Brain microvascular endothelial cell (primary cell): Measurements from ENCODE around the gene SYNGR4.

Experiments used
- DNase-seq: peaks from one replicate; pipeline ENCODE4 v3.0.0-alpha.2; 2020
- H3K27ac ChIP-seq: fragments of 250-450 bp; sonication (Bioruptor Pico); 2 replicates; pipeline ENCODE4 v1.5.1; 2020; ENCODE audit warnings: mild to moderate bottlenecking, moderate library complexity
- H3K27me3 ChIP-seq: fragments of 250-450 bp; sonication (Bioruptor Pico); replicated peaks from 2 replicates; pipeline ENCODE4 v1.5.1; 2020; ENCODE audit warnings: mild to moderate bottlenecking
- H3K36me3 ChIP-seq: fragments of 250-450 bp; sonication (Bioruptor Pico); replicated peaks from 2 replicates; pipeline ENCODE4 v1.5.1; 2020; ENCODE audit warnings: mild to moderate bottlenecking
- H3K4me3 ChIP-seq: 2 replicates; pipeline ENCODE4 v1.5.1; 2011; ENCODE audit warnings: low read depth, mild to moderate bottlenecking, control low read depth, low read length, moderate library complexity
- in situ Hi-C: cut with HindIII; loops from 2 replicates; pipeline ENCODE4 v1.10.0; 2017; ENCODE audit warnings: low sequenced_read_pairs, low pct_ligation_motif_present
- TF ChIP-seq, protein P1 (sequence below): IDR thresholded peaks from 2 replicates; pipeline ENCODE4 v1.5.1; 2011; ENCODE audit warnings: low read depth, mild to moderate bottlenecking, moderate library complexity, low read length, control low read depth, inconsistent platforms; ENCODE audit errors: missing control alignments

Gene SYNGR4

DNA sequence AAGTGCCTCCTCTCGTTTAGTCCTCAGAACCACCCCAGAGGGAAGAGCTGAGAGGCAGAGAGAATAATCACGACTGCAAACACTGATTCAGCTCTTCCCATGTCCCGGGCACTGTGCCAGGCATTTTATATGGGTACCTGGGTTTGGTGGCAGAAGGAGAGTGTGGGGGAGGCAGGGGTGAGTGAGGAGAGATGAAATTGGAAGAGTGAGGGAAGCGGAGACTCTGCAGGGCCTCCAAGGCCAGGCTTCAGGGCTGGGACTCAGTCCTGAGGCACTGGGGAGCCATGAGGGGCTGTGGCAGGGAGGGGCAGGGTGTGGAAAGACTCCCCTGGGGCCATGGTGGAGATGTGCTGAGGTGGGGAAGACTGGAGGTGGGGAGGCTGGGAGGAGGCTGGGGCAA, 8.7 kb downstream of the SYNGR4 start:
- Histone ChIP-seq H3K36me3 (no peaks in the 10 kb centered on the region), H3K4me3 (no peak overlapping the region), H3K27me3 (no peaks in the 10 kb centered on the region), H3K27ac (no peak overlapping the region)
- in situ Hi-C loops, result no loop called here
- TF ChIP-seq, protein P1, sequence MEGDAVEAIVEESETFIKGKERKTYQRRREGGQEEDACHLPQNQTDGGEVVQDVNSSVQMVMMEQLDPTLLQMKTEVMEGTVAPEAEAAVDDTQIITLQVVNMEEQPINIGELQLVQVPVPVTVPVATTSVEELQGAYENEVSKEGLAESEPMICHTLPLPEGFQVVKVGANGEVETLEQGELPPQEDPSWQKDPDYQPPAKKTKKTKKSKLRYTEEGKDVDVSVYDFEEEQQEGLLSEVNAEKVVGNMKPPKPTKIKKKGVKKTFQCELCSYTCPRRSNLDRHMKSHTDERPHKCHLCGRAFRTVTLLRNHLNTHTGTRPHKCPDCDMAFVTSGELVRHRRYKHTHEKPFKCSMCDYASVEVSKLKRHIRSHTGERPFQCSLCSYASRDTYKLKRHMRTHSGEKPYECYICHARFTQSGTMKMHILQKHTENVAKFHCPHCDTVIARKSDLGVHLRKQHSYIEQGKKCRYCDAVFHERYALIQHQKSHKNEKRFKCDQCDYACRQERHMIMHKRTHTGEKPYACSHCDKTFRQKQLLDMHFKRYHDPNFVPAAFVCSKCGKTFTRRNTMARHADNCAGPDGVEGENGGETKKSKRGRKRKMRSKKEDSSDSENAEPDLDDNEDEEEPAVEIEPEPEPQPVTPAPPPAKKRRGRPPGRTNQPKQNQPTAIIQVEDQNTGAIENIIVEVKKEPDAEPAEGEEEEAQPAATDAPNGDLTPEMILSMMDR, result no peak
- DNase-seq, result no peak

DNA sequence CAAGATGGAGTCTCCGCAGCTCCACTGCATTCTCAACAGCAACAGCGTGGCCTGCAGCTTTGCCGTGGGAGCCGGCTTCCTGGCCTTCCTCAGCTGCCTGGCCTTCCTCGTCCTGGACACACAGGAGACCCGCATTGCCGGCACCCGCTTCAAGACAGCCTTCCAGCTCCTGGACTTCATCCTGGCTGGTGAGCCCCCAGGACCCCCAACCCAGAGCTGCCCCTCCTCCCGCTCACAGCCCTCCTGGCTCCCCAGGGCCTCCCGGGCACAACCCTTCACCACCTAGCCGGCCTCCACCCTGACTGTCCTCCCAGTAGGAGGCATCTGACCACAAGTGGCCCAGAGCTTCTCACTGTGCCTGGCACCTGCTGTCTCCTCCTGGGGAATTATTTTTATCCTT, 9.4 kb downstream of the SYNGR4 start:
- Histone ChIP-seq H3K4me3 (no peak overlapping the region), H3K27me3 (no peaks in the 10 kb centered on the region), H3K36me3 (no peaks in the 10 kb centered on the region), H3K27ac (no peak overlapping the region)
- TF ChIP-seq, protein P1, result no peak
- in situ Hi-C loops, result no loop called here
- DNase-seq, result no peak

DNA sequence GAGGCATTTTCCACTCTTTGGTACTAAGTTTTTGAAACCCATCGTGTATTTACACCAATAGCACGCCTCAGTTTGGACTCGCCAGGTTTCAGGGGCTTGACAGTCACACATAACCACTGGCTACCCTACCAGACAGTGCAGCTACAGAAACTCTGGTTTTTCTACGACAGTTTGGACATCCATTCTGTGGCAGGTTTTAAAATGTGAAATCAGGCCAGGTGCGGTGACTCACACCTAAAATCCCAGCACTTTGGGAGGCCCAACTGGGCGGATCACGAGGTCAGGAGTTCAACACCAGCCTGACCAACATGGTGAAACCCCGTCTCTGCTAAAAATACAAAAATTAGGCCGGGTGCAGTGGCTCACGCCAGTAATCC, 14.0 kb downstream of the SYNGR4 start:
- DNase-seq, result no peak
- TF ChIP-seq, protein P1, result no peak
- Histone ChIP-seq H3K27me3 (no peaks in the 10 kb centered on the region), H3K36me3 (peaks cover 19% of the 10 kb centered on the region), H3K27ac (no peak overlapping the region), H3K4me3 (no peak overlapping the region)
- in situ Hi-C loops, result no loop called here

DNA sequence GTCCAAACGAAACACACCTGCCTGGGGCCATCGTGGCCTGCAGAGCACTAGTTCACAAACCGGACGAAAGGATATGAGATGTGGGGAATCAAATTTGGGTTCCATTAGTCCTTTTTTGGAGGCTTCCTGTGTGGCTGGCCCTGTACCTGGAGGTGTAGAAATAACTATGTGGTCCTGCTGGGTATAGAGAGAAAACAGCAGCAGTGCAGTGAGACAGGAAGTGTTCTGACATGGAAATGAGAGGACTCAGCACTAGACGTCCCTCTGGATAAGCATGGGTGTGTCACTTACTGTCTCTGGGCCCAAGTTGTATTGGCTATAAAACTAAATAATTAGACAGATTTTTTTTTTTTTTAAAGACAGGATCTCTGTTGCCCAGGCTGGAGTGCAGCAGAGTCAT, 14.9 kb downstream of the SYNGR4 start:
- no peak for DNase-seq
- Histone ChIP-seq H3K27ac (no peak overlapping the region), H3K36me3 (peaks cover 28% of the 10 kb centered on the region), H3K27me3 (no peaks in the 10 kb centered on the region), H3K4me3 (no peak overlapping the region)
- TF ChIP-seq, protein P1, result no peak
- in situ Hi-C loops, result no loop called here

DNA sequence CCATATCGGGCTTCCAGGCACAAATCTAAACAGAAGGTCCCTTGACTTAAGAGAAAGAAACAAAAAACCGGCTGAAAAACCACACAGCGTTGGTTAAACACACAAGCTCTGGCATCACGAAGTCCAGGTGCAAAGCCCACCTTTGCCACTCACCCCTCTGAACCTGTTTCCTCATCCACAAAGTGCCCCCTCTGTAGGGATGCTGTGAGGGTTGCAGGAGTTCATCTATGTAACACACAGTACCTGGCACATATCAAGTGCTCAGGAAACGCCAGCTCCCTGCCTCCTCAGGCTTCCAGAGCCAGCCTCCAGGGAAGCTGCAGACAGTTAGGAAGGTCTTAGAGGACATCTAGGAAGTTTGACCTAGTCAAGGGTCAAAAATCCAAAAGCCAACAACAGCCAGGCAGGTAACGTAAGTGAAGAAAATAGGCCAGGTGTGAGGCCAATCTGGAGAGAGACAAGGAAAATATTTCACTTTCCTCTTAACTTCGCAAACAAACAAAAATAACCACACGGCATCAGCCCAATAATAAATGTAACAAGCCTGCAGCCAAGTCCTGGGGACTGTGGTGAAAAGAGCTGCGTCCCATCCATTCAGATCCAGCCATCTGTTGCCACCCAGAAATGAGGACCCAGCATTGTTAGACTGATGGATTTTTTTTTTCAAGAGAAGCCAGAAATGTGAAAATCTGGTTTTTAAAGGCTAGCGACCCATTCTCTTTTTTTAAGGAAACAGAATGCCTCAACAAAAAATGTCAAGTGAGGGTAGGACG, 17.2 kb downstream of the SYNGR4 start:
- Histone ChIP-seq H3K27ac (no peak overlapping the region), H3K4me3 (no peak overlapping the region), H3K36me3 (peaks cover 47% of the 10 kb centered on the region), H3K27me3 (no peaks in the 10 kb centered on the region)
- in situ Hi-C loops, result no loop called here
- TF ChIP-seq, protein P1, result no peak
- DNase-seq, result no peak

- in situ Hi-C loops, result no loop called here
- no peak overlapping the region for H3K4me3 ChIP-seq
- H3K27me3 ChIP-seq, result no peaks in the 10 kb centered on the region
- TF ChIP-seq, protein P1, result no peak
- H3K27ac ChIP-seq, result no peak overlapping the region
- H3K36me3 ChIP-seq, result peaks cover 55% of the 10 kb centered on the region
- DNase-seq, result no peak
These were observed 18.1 kb downstream of the SYNGR4 start for GRCh38 chr19:48382286-48382685.
